GM12865 (cell line): Measurements from ENCODE around the gene SEZ6L.

Experiments
- DNase-seq: peaks from one replicate; pipeline ENCODE4 v3.0.0; 2010; ENCODE audit warnings: low read depth
- H3K4me3 ChIP-seq: 2 replicates; pipeline ENCODE4 v1.5.1; 2011; ENCODE audit warnings: mild to moderate bottlenecking, low read depth, low read length, control low read depth
- TF ChIP-seq, protein P1 (sequence below): IDR thresholded peaks from 2 replicates; pipeline ENCODE4 v1.5.1; 2011; ENCODE audit warnings: low read length, control low read depth, low read depth, inconsistent platforms; ENCODE audit not compliant: insufficient read depth; ENCODE audit errors: missing control alignments

The SEZ6L gene

DNA sequence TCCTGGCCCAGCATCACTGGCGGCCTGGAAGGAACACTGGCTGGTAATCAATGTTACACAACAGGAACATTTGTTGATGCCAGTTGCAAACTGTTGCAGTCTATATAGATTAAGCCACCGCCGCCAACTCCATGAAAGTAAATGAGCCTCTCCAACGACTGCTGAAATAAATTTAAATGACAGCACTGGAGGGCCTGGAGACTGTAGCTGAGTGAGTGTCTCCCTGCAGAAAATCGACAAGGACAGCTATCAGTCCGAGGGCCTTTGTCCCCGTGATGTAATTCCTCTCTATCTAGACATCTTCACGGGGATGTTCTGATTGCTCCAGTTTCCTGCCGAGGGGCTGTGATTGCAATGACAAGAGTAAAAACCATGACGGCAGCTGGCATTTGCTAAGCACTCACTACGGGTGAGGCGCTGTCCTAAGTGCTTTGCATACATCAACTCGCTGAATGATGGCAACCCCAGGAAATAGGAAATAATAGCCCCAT lies 120.4 kb downstream of the SEZ6L start:
- TF ChIP-seq, protein P1, sequence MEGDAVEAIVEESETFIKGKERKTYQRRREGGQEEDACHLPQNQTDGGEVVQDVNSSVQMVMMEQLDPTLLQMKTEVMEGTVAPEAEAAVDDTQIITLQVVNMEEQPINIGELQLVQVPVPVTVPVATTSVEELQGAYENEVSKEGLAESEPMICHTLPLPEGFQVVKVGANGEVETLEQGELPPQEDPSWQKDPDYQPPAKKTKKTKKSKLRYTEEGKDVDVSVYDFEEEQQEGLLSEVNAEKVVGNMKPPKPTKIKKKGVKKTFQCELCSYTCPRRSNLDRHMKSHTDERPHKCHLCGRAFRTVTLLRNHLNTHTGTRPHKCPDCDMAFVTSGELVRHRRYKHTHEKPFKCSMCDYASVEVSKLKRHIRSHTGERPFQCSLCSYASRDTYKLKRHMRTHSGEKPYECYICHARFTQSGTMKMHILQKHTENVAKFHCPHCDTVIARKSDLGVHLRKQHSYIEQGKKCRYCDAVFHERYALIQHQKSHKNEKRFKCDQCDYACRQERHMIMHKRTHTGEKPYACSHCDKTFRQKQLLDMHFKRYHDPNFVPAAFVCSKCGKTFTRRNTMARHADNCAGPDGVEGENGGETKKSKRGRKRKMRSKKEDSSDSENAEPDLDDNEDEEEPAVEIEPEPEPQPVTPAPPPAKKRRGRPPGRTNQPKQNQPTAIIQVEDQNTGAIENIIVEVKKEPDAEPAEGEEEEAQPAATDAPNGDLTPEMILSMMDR: no peak
- H3K4me3 ChIP-seq: no peak overlapping the region
- DNase-seq: no peak

DNA sequence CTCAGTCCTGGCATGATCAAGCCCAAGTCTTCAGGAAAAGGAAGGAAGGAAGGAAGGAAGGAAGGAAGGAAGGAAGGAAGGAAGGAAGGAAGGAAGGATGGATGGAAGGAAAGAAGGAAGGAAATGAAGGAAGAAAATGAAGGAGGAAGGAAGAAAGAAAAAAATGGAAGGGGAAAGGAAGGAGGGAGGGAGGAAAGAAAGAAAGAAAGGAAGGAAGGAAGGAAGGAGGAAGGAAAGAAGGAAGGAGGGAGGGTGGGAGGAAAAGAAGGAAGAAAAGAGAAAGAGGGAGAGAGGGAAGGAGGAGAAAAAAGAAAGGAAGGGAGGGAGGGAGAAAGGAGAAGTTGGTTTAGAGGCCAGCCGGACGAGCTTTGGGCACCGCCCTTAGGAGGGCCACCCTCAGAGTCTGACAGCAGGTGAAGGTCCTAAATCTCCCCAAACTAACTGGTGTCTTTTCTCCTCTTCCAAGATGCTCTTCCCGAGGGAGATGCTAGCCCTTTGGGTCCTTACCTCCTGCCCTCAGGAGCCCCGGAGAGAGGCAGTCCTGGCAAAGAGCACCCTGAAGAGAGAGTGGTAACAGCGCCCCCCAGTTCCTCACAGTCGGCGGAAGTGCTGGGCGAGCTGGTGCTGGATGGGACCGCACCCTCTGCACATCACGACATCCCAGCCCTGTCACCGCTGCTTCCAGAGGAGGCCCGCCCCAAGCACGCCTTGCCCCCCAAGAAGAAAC lies 122.8 kb downstream of the SEZ6L start:
- TF ChIP-seq, protein P1: no peak
- DNase-seq: no peak
- no peak overlapping the region for H3K4me3 ChIP-seq

DNA sequence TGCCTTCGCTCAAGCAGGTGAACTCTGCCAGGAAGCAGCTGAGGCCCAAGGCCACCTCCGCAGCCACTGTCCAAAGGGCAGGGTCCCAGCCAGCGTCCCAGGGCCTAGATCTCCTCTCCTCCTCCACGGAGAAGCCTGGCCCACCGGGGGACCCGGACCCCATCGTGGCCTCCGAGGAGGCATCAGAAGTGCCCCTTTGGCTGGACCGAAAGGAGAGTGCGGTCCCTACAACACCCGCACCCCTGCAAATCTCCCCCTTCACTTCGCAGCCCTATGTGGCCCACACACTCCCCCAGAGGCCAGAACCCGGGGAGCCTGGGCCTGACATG lies 123.4 kb downstream of the SEZ6L start:
- TF ChIP-seq, protein P1: no peak
- no peak overlapping the region for H3K4me3 ChIP-seq
- DNase-seq: no peak

DNA sequence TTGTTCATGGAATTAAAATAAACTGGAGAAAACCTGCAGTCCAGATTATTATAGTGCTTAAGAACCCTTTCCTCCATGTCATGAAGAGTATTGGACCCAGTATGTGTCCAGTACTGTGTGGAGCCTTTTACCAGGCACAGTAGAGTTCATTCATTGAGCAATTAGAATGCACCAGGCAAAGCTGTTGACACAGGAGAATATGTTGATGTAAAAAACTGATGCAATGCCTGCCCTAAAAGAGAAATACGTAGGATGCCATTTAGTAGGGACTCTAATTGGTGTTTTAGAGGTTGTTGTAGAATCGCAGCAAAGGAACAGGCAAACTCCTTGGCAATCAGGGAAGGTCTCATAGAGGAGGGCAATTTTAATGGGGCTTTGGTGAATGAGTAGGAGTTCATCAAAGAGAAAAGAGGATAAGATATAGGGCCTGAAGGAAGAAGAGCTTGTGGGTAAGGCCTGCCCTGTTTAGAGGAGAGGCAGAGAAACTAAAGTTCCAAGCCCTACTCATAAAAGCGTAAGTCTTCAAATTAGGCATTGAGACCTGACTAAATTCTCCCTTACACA lies 126.4 kb downstream of the SEZ6L start:
- TF ChIP-seq, protein P1: no peak
- no peak for DNase-seq
- H3K4me3 ChIP-seq: no peak overlapping the region

DNA sequence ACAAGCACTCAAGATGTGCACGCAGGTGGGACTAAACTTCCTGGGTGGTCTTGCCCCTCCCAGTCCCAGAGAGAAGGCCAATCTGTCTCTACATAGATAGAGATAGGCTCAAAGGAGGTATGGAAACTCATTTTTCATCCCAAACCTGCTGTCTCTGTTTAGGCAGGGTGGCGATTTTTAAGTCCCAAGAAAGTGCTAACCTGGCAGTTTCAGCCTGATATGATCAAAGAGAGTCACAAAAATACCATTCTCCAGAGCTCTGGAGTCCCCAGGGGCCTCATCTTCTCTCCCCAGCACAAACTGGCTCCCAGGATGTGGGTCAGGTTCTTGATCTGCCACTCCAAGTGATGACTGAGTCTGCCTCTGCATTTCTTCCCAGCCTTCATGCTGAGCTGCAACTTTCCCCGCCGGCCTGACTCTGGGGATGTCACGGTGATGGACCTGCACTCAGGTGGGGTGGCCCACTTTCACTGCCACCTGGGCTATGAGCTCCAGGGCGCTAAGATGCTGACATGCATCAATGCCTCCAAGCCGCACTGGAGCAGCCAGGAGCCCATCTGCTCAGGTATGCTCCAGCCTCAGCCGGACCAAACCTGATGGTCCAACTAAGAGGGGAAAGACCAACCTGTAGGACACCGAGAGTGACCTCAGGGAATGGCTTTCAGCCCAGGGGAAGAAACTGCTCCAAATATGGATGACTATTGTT lies 129.5 kb downstream of the SEZ6L start:
- no peak overlapping the region for H3K4me3 ChIP-seq
- TF ChIP-seq, protein P1: no peak
- DNase-seq: no peak

DNA sequence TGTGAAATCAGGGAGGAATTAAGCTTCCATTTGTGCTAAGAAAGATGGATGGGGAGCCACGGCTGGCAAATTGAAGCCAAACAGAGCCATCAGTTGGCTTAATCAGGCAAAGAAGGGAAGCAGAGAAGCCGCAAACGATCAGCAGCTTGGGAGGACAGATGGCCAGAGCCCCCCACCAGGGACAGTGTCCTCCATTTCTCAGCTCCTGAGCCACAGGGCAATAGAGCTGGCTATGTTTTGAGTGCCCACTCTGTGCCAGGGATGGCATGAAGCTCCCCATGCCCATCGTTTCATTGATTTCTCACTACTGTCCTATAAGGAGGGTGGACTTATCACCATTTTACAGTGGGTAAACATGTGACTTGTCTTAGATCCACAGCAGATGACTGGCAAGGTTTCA lies 133.5 kb downstream of the SEZ6L start:
- TF ChIP-seq, protein P1: no peak
- no peak for DNase-seq
- H3K4me3 ChIP-seq: no peak overlapping the region
